Jurkat, Clone E6-1 (cell line): ENCODE measurements around the gene AHI1.

ENCODE experiments used
- DNase-seq: peaks from one replicate; pipeline ENCODE4 v3.0.0-alpha.2; 2011; ENCODE audit warnings: low read depth, low spot score
- H3K4me3 ChIP-seq: 2 replicates; pipeline ENCODE4 v1.5.1; 2011; ENCODE audit warnings: mild to moderate bottlenecking, low read length, control low read depth, moderate library complexity

The AHI1 gene

DNA sequence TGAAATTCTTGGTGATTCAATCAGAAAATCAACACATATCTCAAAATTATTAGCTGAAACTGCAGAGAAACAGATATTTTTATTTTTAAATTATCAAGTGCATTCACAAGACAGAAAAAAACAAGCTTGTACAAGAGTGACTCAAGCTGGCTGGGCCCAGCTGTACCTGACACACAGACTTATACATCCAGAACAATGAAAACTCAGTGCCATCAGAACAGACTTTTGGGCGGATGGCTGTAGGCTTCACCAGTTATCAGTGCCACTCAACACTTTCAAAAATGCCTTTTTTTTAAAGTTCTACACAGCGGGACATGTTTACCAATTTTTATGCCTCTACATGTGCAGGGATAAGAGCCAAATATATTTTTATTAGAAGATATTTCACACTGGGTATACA, 213.6 kb downstream of the AHI1 start:
- no peak overlapping the region for H3K4me3 ChIP-seq
- no peak for DNase-seq

DNA sequence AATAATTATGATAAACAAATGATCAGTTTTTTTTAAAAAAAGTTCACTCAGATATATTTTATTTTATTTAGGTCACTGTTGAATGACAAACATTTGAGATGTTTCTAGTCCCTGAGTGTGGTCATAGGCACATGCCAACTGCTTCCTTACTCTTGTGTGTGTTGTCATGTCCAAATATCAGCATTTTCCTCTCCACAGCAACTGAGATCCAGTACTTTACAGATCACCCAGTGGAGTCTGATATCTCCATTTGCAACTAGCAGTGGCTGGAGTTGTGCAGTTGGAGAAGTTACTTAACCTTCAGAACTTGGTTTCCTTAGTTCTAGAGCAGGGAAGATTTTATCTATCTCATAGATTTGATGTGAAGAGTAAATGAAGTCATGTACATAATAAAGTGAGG, 215.1 kb downstream of the AHI1 start:
- DNase-seq: no peak
- no peak overlapping the region for H3K4me3 ChIP-seq

DNA sequence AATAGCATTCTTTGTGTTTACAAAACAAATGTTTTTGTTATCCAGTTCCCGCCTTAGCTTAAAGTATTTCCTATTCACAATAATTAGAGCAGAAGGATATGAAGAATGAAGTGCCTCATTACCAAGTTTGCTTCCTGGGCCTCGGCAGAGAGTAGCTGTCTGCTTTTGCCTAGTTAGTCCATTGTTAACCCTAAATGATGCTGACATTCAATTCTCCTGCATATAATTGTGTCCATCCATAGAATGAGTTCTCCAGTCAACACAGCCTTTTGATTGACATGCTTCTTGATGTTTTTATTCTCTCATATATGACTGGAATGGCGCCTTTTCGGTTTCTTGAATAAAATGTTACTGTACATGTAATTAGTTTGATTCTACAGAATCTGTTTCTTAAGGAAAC, 215.6 kb downstream of the AHI1 start:
- DNase-seq: no peak
- no peak overlapping the region for H3K4me3 ChIP-seq

DNA sequence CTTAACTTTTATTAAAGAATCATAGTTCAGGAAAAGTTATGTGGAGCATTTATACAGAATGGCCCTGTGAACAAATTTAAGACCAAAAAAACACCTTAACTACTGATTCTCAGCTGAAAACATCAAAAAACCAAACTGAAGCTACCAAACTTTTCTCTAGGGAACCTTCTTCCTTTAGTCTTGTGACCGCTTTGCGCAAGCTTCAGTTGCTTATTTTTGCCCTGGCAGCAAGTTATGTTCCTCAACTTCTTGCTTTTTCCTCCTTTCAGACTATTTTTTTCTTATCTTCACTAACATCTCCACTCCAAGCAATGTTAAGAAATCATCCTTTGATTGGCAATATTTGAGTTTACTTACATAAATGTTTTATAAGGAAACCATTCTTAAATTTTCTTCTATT, 216.3 kb downstream of the AHI1 start:
- DNase-seq: peak; percentile 30
- H3K4me3 ChIP-seq: peak overlapping the region; percentile 13; the same call in 1 of the 2 replicates

DNA sequence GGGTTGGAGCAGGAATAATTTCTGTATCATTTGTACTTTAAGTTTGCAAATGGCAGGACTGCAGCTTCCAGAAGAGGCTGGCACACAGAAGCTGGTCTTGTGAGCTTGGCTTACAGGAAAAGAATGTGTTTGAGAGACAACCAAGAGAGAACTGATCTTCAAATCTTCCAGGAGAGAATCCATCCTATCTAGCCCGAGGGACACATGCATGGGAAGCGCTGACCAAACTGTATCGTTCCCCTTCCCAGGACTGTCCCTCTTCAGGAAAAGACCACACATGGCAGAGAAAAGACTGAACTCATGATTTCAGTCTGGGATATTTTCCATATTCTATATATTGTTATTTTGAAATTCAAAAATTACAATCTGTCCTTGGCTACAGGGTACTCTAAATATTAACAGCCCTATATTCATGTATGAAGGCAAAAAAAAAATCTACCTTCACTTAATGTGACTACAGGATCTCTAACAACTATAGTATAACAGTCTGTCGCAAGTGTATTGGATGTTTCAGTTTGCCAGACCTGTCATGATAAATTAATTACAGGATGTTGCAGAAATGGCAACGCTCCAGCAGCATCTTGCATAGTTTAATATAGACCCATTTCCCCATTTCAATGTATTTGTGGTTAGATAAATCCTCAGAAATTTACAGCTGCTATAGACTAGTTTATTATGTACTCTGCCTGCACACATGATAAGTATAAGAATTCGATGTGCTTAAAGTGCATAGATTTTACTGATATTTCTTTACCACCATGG, 217.0 kb downstream of the AHI1 start:
- H3K4me3 ChIP-seq: peak overlapping the region; percentile 13; the same call in 1 of the 2 replicates
- peak; percentile 85 for DNase-seq

DNA sequence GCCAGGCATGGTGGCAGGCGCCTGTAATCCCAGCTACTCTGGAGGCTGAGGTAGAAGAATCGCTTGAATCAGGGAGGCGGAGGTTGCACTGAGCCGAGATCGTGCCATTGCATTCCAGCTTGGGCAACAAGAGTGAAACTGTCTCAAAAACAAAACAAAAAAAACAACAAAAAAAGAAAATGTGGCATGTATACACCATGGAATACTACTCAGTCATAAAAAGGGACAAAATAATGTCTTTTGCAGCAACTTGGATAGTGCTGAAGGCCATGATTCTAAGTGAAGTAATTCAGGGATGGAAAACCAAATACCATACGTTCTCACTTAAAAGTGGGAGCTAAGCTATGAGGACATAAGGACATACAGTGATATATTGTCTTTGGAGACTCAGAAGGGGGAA, 220.1 kb downstream of the AHI1 start:
- no peak overlapping the region for H3K4me3 ChIP-seq
- DNase-seq: no peak

DNA sequence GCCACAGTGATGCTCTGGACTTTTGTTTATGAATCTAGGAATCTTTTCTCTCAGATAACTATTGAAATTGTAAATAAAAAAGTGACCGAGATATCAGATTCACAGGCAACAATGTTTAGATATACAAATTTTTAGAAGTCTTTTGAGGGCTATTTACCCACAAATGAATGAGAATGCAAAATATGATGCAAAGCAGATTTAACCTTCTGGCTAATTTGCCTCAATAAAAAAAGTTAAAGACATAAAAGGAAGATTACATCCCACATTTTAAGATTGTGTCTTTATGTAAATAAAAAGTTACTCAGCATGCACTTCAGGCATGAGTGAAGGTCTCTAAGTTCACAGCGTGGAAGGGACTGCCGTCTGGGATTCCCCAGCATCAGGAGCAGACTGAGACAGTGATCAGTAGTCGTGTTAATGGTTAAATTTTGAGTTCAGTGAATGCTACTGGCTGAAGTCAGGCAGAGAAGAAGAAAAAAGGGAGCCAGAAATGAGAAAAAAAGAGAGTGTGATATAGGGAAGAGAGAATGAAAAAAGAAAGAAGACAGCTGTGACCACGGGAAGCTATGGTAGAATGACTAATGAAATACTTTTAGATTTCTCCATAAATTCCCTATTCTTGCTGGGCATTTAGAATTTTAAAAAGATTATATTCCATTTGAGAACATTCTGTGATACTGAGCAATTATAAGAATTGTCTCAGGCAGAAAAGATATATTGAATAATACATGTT, 222.8 kb downstream of the AHI1 start:
- no peak overlapping the region for H3K4me3 ChIP-seq
- no peak for DNase-seq

DNA sequence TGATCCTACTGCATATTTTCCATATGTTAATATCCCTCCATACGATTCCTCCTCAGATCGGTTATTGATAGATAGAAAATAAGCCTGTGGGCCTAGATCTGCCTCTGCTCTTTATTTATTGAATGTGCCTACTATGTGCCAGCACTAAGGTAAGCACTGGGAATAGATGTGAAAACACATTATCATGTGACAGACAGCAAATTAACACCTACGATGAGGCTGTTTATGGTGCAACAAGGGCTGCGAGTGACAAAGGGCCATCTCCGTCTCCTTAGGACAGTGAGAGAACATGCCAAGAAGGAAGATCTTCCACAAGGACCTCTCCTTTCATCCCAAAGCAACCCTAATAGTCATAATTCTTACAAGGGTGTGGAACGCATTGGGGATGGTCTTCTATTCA, 225.9 kb downstream of the AHI1 start:
- DNase-seq: no peak

DNA sequence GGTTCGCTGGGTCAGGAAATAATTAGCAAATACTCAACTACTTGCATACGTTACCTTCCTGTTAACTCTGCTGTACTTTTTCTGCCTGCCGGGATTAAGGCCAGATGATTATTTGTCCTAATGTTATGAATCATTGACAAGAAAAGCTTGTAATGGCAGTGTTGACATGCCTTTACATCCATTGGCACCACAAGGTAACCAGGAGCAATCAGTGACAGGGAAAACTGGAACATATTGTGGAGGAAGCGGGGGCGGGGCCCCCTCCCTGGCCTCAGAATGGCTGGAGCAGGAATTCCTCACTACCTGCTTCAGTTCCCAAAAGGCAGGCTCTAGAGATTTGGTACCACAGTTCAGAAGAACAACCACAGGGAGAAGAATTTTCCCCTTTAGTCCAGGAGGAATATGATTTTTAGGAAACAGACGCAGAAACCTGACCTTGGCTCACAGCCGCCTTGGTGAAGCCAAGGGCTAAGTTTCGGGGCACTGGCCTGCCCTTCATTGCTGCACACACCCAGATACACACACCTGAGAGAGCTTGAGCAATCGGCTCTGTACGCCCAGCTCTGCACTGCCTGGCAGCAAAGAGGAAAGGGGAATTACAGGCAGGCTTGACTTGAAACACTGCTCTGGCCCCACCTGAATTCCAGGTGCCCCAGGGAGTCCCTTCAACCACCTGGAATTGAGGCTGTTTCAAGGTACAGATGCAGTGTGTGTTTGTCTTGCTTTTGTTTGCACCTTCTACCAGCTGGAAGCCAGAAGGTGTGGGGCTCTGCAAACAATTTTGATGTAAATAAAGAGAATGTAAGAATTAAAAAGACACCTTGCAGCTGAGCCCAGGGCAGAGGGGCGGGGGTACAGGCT, 226.6 kb downstream of the AHI1 start:
- no peak for DNase-seq
- no peak overlapping the region for H3K4me3 ChIP-seq

More for the DNA sequence above, 225.9 kb downstream of the AHI1 start:
- H3K4me3 ChIP-seq: no peak overlapping the region

DNA sequence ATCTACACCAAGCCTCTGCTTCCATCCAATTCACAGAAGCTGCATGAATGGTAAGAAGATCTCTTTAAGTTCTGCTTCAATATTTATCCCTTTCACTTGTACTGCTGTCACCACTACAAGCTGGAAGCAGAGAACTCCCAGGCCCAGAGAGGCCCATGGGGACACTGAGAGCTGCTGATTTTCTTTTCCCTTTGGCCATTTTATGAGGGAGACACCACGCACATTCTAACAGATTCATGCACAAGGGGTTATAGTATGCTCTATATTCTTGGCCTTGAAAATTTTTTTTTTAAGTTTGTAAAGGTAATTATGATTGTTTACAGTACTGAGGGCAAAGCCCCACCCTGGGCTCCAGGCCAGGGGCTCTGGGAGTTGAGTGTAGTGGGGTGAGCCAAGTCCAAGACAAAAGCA, 228.1 kb downstream of the AHI1 start:
- H3K4me3 ChIP-seq: no peak overlapping the region
- DNase-seq: no peak

DNA sequence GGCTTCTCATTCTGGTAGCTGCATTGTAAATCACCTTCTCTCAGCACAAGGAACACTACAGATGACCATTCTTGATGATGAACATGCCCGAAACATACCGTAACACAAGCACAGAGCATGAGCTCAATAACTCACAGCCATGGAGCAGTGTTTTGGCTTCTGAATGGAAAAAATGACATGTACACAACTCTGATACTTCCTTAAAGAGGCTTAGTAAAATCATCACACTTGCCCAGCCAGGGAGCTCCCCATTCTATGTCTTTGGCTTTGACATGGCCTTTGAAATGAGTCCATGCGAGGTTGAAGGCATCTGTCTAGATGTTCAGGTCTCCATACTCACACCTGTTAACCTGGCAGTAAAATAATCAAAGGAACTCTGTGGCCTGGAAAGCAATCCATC, 228.8 kb downstream of the AHI1 start:
- no peak for DNase-seq
- no peak overlapping the region for H3K4me3 ChIP-seq

DNA sequence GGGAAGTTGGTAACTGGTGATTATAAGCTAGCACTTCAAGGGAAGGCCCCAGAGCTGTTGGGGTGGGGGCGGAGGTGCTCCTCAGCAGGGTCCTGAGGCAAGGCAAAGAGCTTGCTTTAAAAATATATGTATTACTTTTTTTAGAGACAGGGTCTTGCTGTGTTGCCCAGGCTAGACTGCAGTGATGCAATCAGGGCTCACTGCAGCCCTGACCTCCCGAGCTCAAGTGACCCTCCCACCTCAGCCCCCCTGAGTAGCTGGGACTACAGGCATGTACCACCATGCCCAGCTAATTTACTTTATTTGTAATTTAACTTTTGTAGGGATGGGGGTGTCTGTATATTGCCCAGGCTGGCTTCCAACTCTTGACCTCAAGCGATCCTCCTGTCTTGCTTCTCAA, 229.3 kb downstream of the AHI1 start:
- DNase-seq: no peak
- no peak overlapping the region for H3K4me3 ChIP-seq

DNA sequence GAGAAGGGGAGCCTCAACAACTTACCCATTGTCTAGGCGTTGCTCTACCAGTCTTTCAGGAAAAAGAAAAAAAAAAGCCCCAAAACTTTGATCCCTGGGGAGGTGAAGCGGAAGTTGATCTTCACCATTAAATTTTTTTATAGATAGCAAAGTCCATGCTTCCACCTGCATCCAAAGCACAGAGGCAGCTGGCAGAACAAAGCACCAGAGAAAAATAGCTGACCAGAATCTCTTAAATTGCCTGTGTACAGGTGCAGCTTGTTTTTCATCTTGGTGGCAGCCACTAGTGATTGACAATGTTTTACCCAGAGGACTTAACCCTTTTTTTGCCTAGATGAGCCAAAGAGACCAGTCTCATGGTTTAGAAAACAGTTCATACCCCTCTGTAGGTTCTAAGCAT, 230.5 kb downstream of the AHI1 start:
- H3K4me3 ChIP-seq: no peak overlapping the region
- DNase-seq: peak; percentile 89

DNA sequence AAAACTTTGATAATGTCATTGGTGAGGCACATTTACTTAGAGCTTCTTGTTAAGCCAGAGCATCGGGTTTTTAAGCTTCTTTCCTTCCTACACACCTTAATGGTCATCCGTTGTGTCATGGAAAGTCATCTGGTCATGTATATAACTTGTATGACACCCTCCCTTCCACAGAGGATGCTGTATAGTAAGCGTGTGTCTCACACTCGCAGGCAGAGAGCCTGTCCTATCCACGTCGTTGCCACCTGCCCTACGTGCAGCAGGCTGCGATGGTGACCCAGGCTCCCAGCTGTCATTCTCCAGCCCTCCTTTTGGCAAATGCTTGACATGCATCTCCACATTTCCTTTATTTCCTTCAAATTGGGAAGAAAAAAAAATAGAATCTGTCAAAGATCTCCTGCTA, 230.9 kb downstream of the AHI1 start:
- no peak for DNase-seq
- H3K4me3 ChIP-seq: no peak overlapping the region; the same call in 1 of the 2 replicates

DNA sequence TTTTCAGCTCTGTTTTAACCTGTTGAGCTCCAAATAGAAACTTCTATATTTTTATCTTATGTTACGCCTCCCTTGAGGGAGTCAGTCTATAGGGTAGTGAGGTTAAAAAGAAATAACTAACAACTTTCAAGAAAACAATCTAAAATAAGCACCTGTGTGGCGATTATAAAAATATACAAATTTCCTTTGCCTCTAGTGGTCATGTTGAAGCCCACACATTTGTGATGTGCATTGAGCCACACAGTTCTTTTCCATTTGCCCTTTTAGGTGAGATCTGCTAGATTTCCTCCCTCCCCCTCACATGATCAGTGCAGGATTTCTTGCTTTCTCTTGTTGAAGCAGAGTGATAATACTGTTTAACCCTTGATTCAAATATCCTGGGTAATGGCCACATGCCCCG, 232.3 kb downstream of the AHI1 start:
- no peak for DNase-seq
- H3K4me3 ChIP-seq: no peak overlapping the region

DNA sequence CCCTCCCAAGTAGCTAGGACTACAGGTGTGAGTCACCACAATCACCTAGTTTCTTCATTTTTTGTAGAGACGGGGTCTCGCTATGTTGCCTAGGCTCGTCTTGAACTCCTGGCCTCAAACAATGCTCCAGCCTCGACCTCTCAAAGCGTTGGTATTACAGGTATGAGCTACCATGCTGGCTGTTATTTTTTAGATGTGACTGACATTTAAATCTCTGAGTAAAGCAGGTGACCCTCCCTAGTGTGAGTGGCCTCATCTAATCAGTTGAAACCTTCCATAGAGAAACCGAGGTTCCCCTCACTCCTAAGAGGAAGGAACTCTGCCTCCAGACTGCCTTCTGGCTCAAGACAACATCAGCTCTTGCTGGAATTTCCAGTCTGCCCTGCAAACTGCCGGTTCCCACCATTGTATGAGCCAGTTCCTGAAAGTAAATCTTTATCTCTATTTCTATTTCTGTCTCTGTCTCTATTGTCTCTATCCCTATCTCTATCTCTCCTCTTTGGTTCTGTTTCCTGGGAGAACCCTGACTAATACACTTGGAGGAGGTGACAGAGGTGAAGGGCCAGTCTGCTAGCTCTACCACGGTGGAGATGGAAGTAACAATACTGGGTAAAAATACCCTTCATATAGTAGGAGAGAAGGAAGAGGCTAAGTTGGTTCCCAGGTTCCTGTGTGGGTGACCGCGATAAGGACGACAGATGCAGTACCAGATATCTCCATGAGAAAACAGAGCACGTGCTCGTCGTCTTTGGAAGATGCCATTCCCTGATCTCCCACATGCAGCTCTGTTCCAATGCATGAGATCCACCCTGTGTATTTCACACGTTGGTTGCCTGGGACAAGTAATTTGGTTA, 235.4 kb downstream of the AHI1 start:
- H3K4me3 ChIP-seq: no peak overlapping the region
- DNase-seq: no peak

DNA sequence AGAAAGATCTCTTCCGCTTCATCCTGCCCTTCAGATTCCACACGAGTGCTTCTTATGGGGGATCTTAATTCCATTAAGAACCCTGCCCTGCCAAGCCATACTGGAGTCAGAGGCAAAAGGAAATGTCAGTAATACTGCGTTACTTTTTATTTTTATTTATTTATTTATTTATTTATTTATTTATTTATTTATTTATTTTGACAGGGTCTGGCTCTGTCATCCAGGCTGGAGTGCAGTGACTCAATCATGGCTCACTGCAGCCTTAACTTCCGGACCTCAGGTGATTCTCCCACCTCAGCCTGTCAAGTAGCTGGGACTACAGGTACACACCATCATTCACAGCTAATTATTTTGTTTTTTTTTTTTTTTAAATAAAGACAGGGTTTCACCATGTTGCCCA, 236.9 kb downstream of the AHI1 start:
- DNase-seq: no peak
- H3K4me3 ChIP-seq: no peak overlapping the region

DNA sequence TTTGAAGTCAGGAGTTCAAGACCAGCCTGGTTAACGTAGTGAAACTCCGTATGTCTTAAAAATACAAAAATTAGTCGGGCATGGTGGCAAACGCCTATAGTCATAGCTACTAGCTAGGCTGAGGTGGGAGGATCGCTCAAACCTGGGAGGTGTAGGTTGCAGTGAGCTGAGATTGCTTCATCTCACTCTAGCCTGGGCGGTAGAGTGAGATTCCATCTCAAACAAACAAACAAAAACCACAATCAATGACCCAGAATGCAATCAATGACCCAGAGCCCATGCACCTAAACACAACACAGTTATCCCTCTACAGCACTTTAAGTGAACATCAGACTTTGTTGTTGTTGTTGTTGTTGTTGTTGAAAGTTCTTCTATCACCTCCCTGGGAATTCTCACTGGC, 238.6 kb downstream of the AHI1 start:
- H3K4me3 ChIP-seq: no peak overlapping the region
- DNase-seq: no peak
